IPS-NIHi11 (cell line): ENCODE results near the gene DNAH6.
"Not testable (repeated sequence)": the region's sequence is repeated elsewhere in the genome, so short reads cannot be mapped to it uniquely, and the experiment has no call there.

Experiments
- DNase-seq: peaks from one replicate; pipeline ENCODE4 v3.0.0; 2012; ENCODE audit warnings: mixed read lengths, low spot score

Gene DNAH6

GRCh38 chr2:84497285-84497684 lies 19.0 kb upstream of the DNAH6 start:
- DNase-seq = no peak

- DNase-seq = no peak
Measured at GRCh38 chr2:84498150-84498799, 18.0 kb upstream of the DNAH6 start.

- not testable (repeated sequence) for DNase-seq
Measured at GRCh38 chr2:84511024-84511423, 5.3 kb upstream of the DNAH6 start.

GRCh38 chr2:84515788-84516187 lies 510 bp upstream of the DNAH6 start:
- no peak for DNase-seq

- no peak for DNase-seq
Measured at GRCh38 chr2:84519332-84519957, 3.1 kb downstream of the DNAH6 start.

GRCh38 chr2:84526562-84526961 lies 10.3 kb downstream of the DNAH6 start:
- no peak for DNase-seq

- DNase-seq = no peak
Measured at GRCh38 chr2:84527137-84528129, 11.1 kb downstream of the DNAH6 start.

- no peak for DNase-seq
Measured at GRCh38 chr2:84532291-84532690, 16.0 kb downstream of the DNAH6 start.

- DNase-seq = no peak
Measured at GRCh38 chr2:84534225-84534624, 17.9 kb downstream of the DNAH6 start.

- DNase-seq = no peak
Measured at GRCh38 chr2:84537251-84537650, 21.0 kb downstream of the DNAH6 start.

- no peak for DNase-seq
Measured at GRCh38 chr2:84539729-84540128, 23.4 kb downstream of the DNAH6 start.

GRCh38 chr2:84545005-84545404 lies 28.7 kb downstream of the DNAH6 start:
- no peak for DNase-seq

GRCh38 chr2:84546551-84546950 lies 30.3 kb downstream of the DNAH6 start:
- no peak for DNase-seq

GRCh38 chr2:84548303-84548702 lies 32.0 kb downstream of the DNAH6 start:
- no peak for DNase-seq

- DNase-seq = no peak
Measured at GRCh38 chr2:84550916-84551315, 34.6 kb downstream of the DNAH6 start.

GRCh38 chr2:84551526-84551925 lies 35.2 kb downstream of the DNAH6 start:
- DNase-seq = not testable (repeated sequence)

GRCh38 chr2:84556190-84556589 lies 39.9 kb downstream of the DNAH6 start:
- no peak for DNase-seq

GRCh38 chr2:84559838-84560237 lies 43.5 kb downstream of the DNAH6 start:
- no peak for DNase-seq

GRCh38 chr2:84579661-84580060 lies 63.4 kb downstream of the DNAH6 start:
- no peak for DNase-seq

GRCh38 chr2:84603911-84604310 lies 87.6 kb downstream of the DNAH6 start:
- no peak for DNase-seq

- peak; percentile 15 for DNase-seq
Measured at GRCh38 chr2:84613082-84613481, 96.8 kb downstream of the DNAH6 start.

GRCh38 chr2:84619794-84620371 lies 103.6 kb downstream of the DNAH6 start:
- DNase-seq = no peak
